HepG2 (cell line): ENCODE measurements around the gene PLEKHA6. TPM values are rescaled to one million over a fixed set of nuclear protein-coding genes. Genes with fewer than 3 reads are reported as not detected.
A peak's percentile ranks its signal among the peaks of the same experiment; 100 is the strongest.

Experiments used
- BHLHE40 ChIP-seq: IDR thresholded peaks from 2 replicates; pipeline ENCODE4 v1.6.1; 2011; ENCODE audit warnings: low read length, improper control_type of control experiment
- BRD4 ChIP-seq: sonication (generic); formaldehyde crosslinking; IDR thresholded peaks from 2 replicates; pipeline ENCODE4 v1.4.0; 2020; ENCODE audit warnings: missing genetic modification reagents
- DPF2 ChIP-seq: sonication (generic); formaldehyde crosslinking; IDR thresholded peaks from 2 replicates; pipeline ENCODE4 v1.4.0; 2020; ENCODE audit warnings: mild to moderate bottlenecking, low read depth, missing genetic modification reagents, borderline replicate concordance
- ELF1 ChIP-seq: sonication (generic); formaldehyde crosslinking; IDR thresholded peaks from 2 replicates; pipeline ENCODE4 v1.4.0; 2020; ENCODE audit warnings: missing genetic modification reagents
- FIP1L1 ChIP-seq: fragments of 200-400 bp; formaldehyde crosslinking; IDR thresholded peaks from 2 replicates; pipeline ENCODE4 v1.6.1; 2018; ENCODE audit warnings: low read depth, mild to moderate bottlenecking, low read length, moderate library complexity, borderline replicate concordance; ENCODE audit not compliant: insufficient read depth
- JUN ChIP-seq: sonication (generic); formaldehyde crosslinking; IDR thresholded peaks from 2 replicates; pipeline ENCODE4 v1.4.0; 2020; ENCODE audit warnings: mild to moderate bottlenecking, missing genetic modification reagents
- KLF16 ChIP-seq, 2 experiments: sonication (generic) in 1 of 2; formaldehyde crosslinking in 1 of 2; IDR thresholded peaks; 2 replicates each; pipeline versions ENCODE4 v1.6.1 to v1.8.0; 2016 to 2023; ENCODE audit warnings: missing genetic modification reagents in 2 of 2, missing compliant biosample characterization in 1 of 2
- PCBP2 ChIP-seq: fragments of 200-400 bp; formaldehyde crosslinking; optimal IDR thresholded peaks from 2 replicates; pipeline ENCODE3; 2018; ENCODE audit warnings: low read length, low read depth; ENCODE audit not compliant: poor library complexity, severe bottlenecking
- RBFOX2 ChIP-seq: fragments of 200-400 bp; formaldehyde crosslinking; IDR thresholded peaks from 2 replicates; pipeline ENCODE4 v1.6.1; 2017; ENCODE audit warnings: low read depth, mild to moderate bottlenecking, low read length
- SOX6 ChIP-seq, 2 experiments: fragments of 450-650 bp in 1 of 2; sonication (generic) in 1 of 2; formaldehyde crosslinking in 1 of 2; IDR thresholded peaks; 2 replicates each; pipeline versions ENCODE4 v1.4.0 to v1.6.1; 2017 to 2020; ENCODE audit warnings: antibody characterized with exemption in 1 of 2, mild to moderate bottlenecking in 1 of 2, missing genetic modification reagents in 1 of 2
- TARDBP ChIP-seq: sonication (generic); formaldehyde crosslinking; IDR thresholded peaks from 2 replicates; pipeline ENCODE4 v1.8.0; 2022; ENCODE audit warnings: mild to moderate bottlenecking, missing genetic modification reagents
- TFDP1 ChIP-seq: IDR thresholded peaks from 2 replicates; pipeline ENCODE4 v1.6.1; 2016; ENCODE audit warnings: missing compliant biosample characterization, missing genetic modification reagents, borderline replicate concordance
- TMF1 ChIP-seq: sonication (generic); formaldehyde crosslinking; IDR thresholded peaks from 2 replicates; pipeline ENCODE4 v1.8.1; 2022; ENCODE audit warnings: low read depth, missing genetic modification reagents
- ZFP1 ChIP-seq: IDR thresholded peaks from 2 replicates; pipeline ENCODE4 v1.6.1; 2016
- ZFP37 ChIP-seq: sonication (generic); formaldehyde crosslinking; IDR thresholded peaks from 2 replicates; pipeline ENCODE4 v1.4.0; 2020; ENCODE audit warnings: missing genetic modification reagents, borderline replicate concordance
- ZNF382 ChIP-seq: sonication (generic); formaldehyde crosslinking; IDR thresholded peaks from 2 replicates; pipeline ENCODE4 v1.5.0; 2020; ENCODE audit warnings: missing genetic modification reagents, mild to moderate bottlenecking, borderline replicate concordance
- ZNF577 ChIP-seq: sonication (generic); formaldehyde crosslinking; IDR thresholded peaks from 2 replicates; pipeline ENCODE4 v1.4.0; 2020; ENCODE audit warnings: mild to moderate bottlenecking, low read depth, missing genetic modification reagents, borderline replicate concordance
- ZNF598 ChIP-seq: sonication (generic); formaldehyde crosslinking; IDR thresholded peaks from 2 replicates; pipeline ENCODE4 v1.5.1; 2020; ENCODE audit warnings: mild to moderate bottlenecking, missing genetic modification reagents, borderline replicate concordance
- ZNF672 ChIP-seq: sonication (generic); formaldehyde crosslinking; IDR thresholded peaks from 2 replicates; pipeline ENCODE4 v1.8.1; 2022; ENCODE audit warnings: missing genetic modification reagents
- ZNF816 ChIP-seq: sonication (generic); formaldehyde crosslinking; IDR thresholded peaks from 2 replicates; pipeline ENCODE4 v1.8.0; 2022; ENCODE audit warnings: missing genetic modification reagents, mild to moderate bottlenecking, borderline replicate concordance
- ZNF839 ChIP-seq: sonication (generic); formaldehyde crosslinking; IDR thresholded peaks from 2 replicates; pipeline ENCODE4 v1.4.0; 2020; ENCODE audit warnings: missing genetic modification reagents, mild to moderate bottlenecking, borderline replicate concordance
- ZSCAN12 ChIP-seq: sonication (generic); formaldehyde crosslinking; IDR thresholded peaks from 2 replicates; pipeline ENCODE4 v1.9.0; 2021; ENCODE audit warnings: mild to moderate bottlenecking, missing genetic modification reagents
- polyA plus RNA-seq, 8 experiments: library from polyadenylated mRNA; depleted of rRNA in 3 of 8; stranded (reverse) in 7 of 8; unstranded in 1 of 8; fragments of >200 nt; fragmentation: Illumina TruSeq in 4 of 8; extraction: Trizol in 4 of 8; gene quantifications; 2 replicates each; pipeline versions ENCODE4 v1.2.1 to v1.2.3, GENCODE V29; 2011 to 2016; ENCODE audit warnings: low read depth in 4 of 8, missing spikeins in 1 of 8, mixed read lengths in 1 of 8; ENCODE audit not compliant: insufficient read depth in 1 of 8
- total RNA-seq, 5 experiments: library from RNA; depleted of rRNA; stranded (reverse); fragments of >200 nt; fragmentation: Illumina TruSeq; extraction: Trizol; gene quantifications; 2 replicates each; pipeline ENCODE4 v1.2.3, GENCODE V29; 2016; ENCODE audit warnings: low read depth in 1 of 5
- TF ChIP-seq, protein P1 (sequence below): sonication (generic); formaldehyde crosslinking; IDR thresholded peaks from 2 replicates; pipeline ENCODE4 v1.5.0; 2020; ENCODE audit warnings: missing genetic modification reagents, mild to moderate bottlenecking, borderline replicate concordance
- TF ChIP-seq, protein P2 (sequence below): sonication (generic); formaldehyde crosslinking; IDR thresholded peaks from 2 replicates; pipeline ENCODE4 v1.4.0; 2020; ENCODE audit warnings: mild to moderate bottlenecking, missing genetic modification reagents

The PLEKHA6 gene
- total and polyA plus RNA-seq, 2 of the 13 experiments (the other 11 are each of a cell fraction or from before 2014, with no cell fraction given) = 5.3 to 11.4 TPM

DNA sequence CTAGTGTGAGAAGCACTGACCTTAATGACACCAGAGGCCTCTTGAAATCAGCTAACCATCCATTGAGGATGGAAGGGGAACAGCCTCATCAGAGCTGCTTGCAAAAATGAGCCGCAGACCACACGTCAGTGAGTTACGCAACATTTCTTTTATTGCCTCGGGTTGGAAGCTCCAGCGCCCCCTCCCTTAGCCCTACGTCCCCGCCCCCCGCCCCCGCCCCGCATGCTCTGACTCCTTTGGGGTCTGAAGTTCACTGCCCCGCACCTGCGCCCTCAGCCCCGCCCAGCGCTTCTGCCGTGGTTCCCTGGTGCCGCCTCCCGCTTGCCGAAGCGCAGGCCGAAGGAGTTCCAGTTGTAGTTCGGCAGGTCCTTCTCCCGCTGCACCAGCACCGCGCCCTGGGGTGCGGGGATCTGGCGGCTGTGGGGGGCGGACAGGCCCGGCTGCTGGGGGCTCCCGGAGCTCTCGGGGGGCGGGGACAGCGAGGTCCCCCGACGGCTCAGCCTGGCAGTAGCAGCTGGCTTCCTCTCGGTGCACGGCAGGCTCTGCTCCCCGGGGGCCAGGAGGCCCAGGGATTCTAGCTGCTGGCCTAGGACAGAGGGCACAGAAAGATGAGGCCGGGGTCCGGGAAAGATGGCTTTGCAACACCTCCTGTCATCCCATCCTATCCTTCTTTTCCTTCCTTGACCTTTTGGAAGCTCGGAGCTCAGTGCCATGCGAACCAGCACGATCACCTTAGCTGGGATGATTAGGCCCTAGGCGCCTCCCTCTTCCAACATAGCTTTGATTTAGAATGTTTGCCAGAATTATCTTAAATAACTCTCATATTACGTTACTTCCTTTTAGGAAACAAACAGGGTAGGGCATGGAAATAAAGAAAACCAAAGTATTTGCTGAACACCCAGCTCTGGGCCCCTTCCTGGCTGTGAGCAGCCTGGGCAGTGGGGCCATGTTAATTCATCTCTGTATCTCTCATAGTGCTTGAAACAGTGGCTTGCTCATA is 169.2 kb downstream of the PLEKHA6 start (continued):
- TF ChIP-seq TFDP1 (CRISPR knock-in tag) (0 out of 2 replicates have a peak, but pooled peaks have one; percentile 24), ZNF816 (CRISPR knock-in tag) (no peak), ZNF598 (CRISPR knock-in tag) (no peak), TARDBP (CRISPR knock-in tag) (no peak), ZFP37 (CRISPR knock-in tag) (no peak), JUN (CRISPR knock-in tag) (no peak), SOX6 (IDR thresholded peaks at IDR 0.05) (no peak), SOX6 (CRISPR knock-in tag; IDR thresholded peaks at IDR 0.05) (no peak), ELF1 (CRISPR knock-in tag) (no peak), BHLHE40 (no peak), ZNF839 (CRISPR knock-in tag) (no peak), PCBP2 (no peak), FIP1L1 (no peak), RBFOX2 (0 out of 2 replicates have a peak, but pooled peaks have one; percentile 40), KLF16 (CRISPR knock-in tag; IDR thresholded peaks at IDR 0.05) (0 out of 4 replicates have a peak, but pooled peaks of 1 of the 2 experiments have one; percentile 17), ZSCAN12 (0 out of 2 replicates have a peak, but pooled peaks have one; percentile 35), ZNF382 (CRISPR knock-in tag) (no peak), TMF1 (CRISPR knock-in tag) (no peak), ZFP1 (CRISPR knock-in tag) (no peak), DPF2 (CRISPR knock-in tag) (no peak), ZNF672 (CRISPR knock-in tag) (no peak), BRD4 (CRISPR knock-in tag) (no peak), ZNF577 (CRISPR knock-in tag) (no peak)
- TF ChIP-seq, protein P1, sequence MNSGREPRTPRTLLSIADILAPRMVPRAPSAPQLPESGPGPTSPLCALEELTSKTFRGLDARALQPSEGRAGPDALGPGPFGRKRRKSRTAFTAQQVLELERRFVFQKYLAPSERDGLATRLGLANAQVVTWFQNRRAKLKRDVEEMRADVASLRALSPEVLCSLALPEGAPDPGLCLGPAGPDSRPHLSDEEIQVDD = no peak
- TF ChIP-seq, protein P2, sequence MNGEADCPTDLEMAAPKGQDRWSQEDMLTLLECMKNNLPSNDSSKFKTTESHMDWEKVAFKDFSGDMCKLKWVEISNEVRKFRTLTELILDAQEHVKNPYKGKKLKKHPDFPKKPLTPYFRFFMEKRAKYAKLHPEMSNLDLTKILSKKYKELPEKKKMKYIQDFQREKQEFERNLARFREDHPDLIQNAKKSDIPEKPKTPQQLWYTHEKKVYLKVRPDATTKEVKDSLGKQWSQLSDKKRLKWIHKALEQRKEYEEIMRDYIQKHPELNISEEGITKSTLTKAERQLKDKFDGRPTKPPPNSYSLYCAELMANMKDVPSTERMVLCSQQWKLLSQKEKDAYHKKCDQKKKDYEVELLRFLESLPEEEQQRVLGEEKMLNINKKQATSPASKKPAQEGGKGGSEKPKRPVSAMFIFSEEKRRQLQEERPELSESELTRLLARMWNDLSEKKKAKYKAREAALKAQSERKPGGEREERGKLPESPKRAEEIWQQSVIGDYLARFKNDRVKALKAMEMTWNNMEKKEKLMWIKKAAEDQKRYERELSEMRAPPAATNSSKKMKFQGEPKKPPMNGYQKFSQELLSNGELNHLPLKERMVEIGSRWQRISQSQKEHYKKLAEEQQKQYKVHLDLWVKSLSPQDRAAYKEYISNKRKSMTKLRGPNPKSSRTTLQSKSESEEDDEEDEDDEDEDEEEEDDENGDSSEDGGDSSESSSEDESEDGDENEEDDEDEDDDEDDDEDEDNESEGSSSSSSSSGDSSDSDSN = peak; percentile 52; the same call in 1 of the 2 replicates
